Fibroblast of skin of left biceps (primary cell): ENCODE measurements around the gene TTC21A.
"Not testable (repeated sequence)": the region's sequence is repeated elsewhere in the genome, so short reads cannot be mapped to it uniquely, and the experiment has no call there.

ENCODE experiments used
- DNase-seq, 2 experiments: peaks; one replicate each; pipeline ENCODE4 v3.0.0-alpha.2; 2013; ENCODE audit warnings: low read depth in 2 of 2

TTC21A gene

GRCh38 chr3:39107388-39108199 is at the start of gene TTC21A, which contains the start of gene GORASP1:
Gene TTC21A (plus strand): TSS chr3:39107680. CDS start chr3:39107838, 158 bp downstream.
Gene GORASP1 (minus strand): TSS chr3:39107627. CDS start chr3:39107541, 86 bp downstream.
- peak; percentile 55 to 56 for DNase-seq

GRCh38 chr3:39061228-39061627 is 46.3 kb upstream of the TTC21A start:
- DNase-seq = not testable (repeated sequence)

- no peak for DNase-seq
Observed at GRCh38 chr3:39062180-39062579, 45.3 kb upstream of the TTC21A start.

- no peak for DNase-seq
Observed at GRCh38 chr3:39063143-39063542, 44.3 kb upstream of the TTC21A start.

GRCh38 chr3:39064646-39065045 is 42.8 kb upstream of the TTC21A start:
- peak; percentile 14 to 17 for DNase-seq

GRCh38 chr3:39065197-39065596 is 42.3 kb upstream of the TTC21A start:
- DNase-seq = no peak

- DNase-seq = no peak
Observed at GRCh38 chr3:39067286-39067685, 40.2 kb upstream of the TTC21A start.

- DNase-seq = no peak
Observed at GRCh38 chr3:39068556-39068955, 38.9 kb upstream of the TTC21A start.

- DNase-seq = no peak
Observed at GRCh38 chr3:39075910-39076309, 31.6 kb upstream of the TTC21A start.

- DNase-seq = no peak
Observed at GRCh38 chr3:39079530-39079929, 27.9 kb upstream of the TTC21A start.

- DNase-seq = no peak
Observed at GRCh38 chr3:39080026-39080425, 27.5 kb upstream of the TTC21A start.

GRCh38 chr3:39082666-39083313 is 24.7 kb upstream of the TTC21A start:
- DNase-seq = no peak

- DNase-seq = no peak
Observed at GRCh38 chr3:39086144-39086543, 21.3 kb upstream of the TTC21A start.

- no peak for DNase-seq
Observed at GRCh38 chr3:39088456-39088855, 19.0 kb upstream of the TTC21A start.

GRCh38 chr3:39088889-39089288 is 18.6 kb upstream of the TTC21A start:
- no peak for DNase-seq

- DNase-seq = no peak
Observed at GRCh38 chr3:39090922-39091321, 16.6 kb upstream of the TTC21A start.

- no peak for DNase-seq
Observed at GRCh38 chr3:39094851-39095677, 12.4 kb upstream of the TTC21A start.

- DNase-seq = no peak
Observed at GRCh38 chr3:39095778-39096177, 11.7 kb upstream of the TTC21A start.

- DNase-seq = no peak
Observed at GRCh38 chr3:39096775-39097174, 10.7 kb upstream of the TTC21A start.

- no peak for DNase-seq
Observed at GRCh38 chr3:39097716-39098472, 9.6 kb upstream of the TTC21A start.

GRCh38 chr3:39098473-39099000 is 8.9 kb upstream of the TTC21A start:
- no peak for DNase-seq
